ENCODE data around the gene BUD13. TPM values are rescaled to one million over a fixed set of nuclear protein-coding genes. Genes with fewer than 3 reads are reported as not detected.
A peak's percentile ranks its signal among the peaks of the same experiment; 100 is the strongest.

Gene BUD13
- total and polyA plus RNA-seq, 9 of the 15 experiments (the other 6 are each of a cell fraction or from before 2014, with no cell fraction given): 9.5 to 34.1 (median 27.1) TPM

- TF ChIP-seq NR2F6 (CRISPR knock-in tag; IDR thresholded peaks at IDR 0.05) (no peak), ATF3 (IDR thresholded peaks at IDR 0.05) (peak; percentile 24; the same call in 1 of the 2 replicates), ATF3 (CRISPR knock-in tag; conservative IDR thresholded peaks at IDR 0.05) (no peak), ZNF76 (CRISPR knock-in tag; IDR thresholded peaks at IDR 0.05; ENCODE audit: borderline replicate concordance) (no peak), ZNF217 (CRISPR knock-in tag; IDR thresholded peaks at IDR 0.05) (no peak), MAZ (CRISPR knock-in tag; conservative IDR thresholded peaks at IDR 0.05 in 1 of 2, IDR thresholded peaks at IDR 0.05 in 1 of 2) (no peak), CBFA2T2 (conservative IDR thresholded peaks at IDR 0.05) (peak; percentile 64), NCOR1 (IDR thresholded peaks at IDR 0.05) (peak; percentile 41), MBD1 (CRISPR knock-in tag; IDR thresholded peaks at IDR 0.05) (no peak), ZBTB43 (CRISPR knock-in tag; IDR thresholded peaks at IDR 0.05) (no peak), ZNF589 (CRISPR knock-in tag; IDR thresholded peaks at IDR 0.05; ENCODE audit: low read depth) (no peak), YBX1 (IDR thresholded peaks at IDR 0.05) (no peak), RERE (CRISPR knock-in tag; IDR thresholded peaks at IDR 0.05; ENCODE audit: borderline replicate concordance) (no peak), NR2C1 (IDR thresholded peaks at IDR 0.05) (no peak), NR2C1 (tag; IDR thresholded peaks at IDR 0.05) (no peak), ZNF644 (tag; IDR thresholded peaks at IDR 0.05; ENCODE audit: low read depth) (no peak)
Observed at GRCh38 chr11:116776522-116776984, 3.8 kb upstream of the BUD13 start (continued).
